H9 (cell line): Measurements from ENCODE around the gene TMC1. TPM values are rescaled to one million over a fixed set of nuclear protein-coding genes. Genes with fewer than 3 reads are reported as not detected.

ENCODE experiments used
- DNase-seq: peaks from one replicate; pipeline ENCODE4 v3.0.0-alpha.2; 2017
- H2AFZ ChIP-seq: one replicate; pipeline ENCODE4 v1.6.1; 2013; ENCODE audit warnings: mild to moderate bottlenecking, low read length, control low read depth, moderate library complexity
- H2AK5ac ChIP-seq: 2 replicates; pipeline ENCODE4 v1.6.1; 2013; ENCODE audit warnings: low read length, control low read depth, mixed read lengths; ENCODE audit not compliant: insufficient read length
- H2BK120ac ChIP-seq: one replicate; pipeline ENCODE4 v1.6.1; 2013; ENCODE audit warnings: low read depth, mild to moderate bottlenecking, low read length, control low read depth, inconsistent platforms; ENCODE audit not compliant: poor library complexity, severe bottlenecking
- H2BK12ac ChIP-seq: 2 replicates; pipeline ENCODE4 v1.6.1; 2013; ENCODE audit warnings: low read length, control low read depth, mixed read lengths, low read depth; ENCODE audit not compliant: insufficient read length
- H2BK15ac ChIP-seq: 2 replicates; pipeline ENCODE4 v1.6.1; 2013; ENCODE audit warnings: low read depth, low read length, control low read depth
- H2BK20ac ChIP-seq: one replicate; pipeline ENCODE4 v1.6.1; 2013; ENCODE audit warnings: low read depth, mild to moderate bottlenecking, low read length, control low read depth, inconsistent platforms; ENCODE audit not compliant: poor library complexity, severe bottlenecking
- H2BK5ac ChIP-seq: 2 replicates; pipeline ENCODE4 v1.6.1; 2013; ENCODE audit warnings: low read length, control low read depth, mixed read lengths; ENCODE audit not compliant: insufficient read length
- H3K14ac ChIP-seq: 2 replicates; pipeline ENCODE4 v1.6.1; 2013; ENCODE audit warnings: low read length, control low read depth; ENCODE audit not compliant: insufficient read depth
- H3K18ac ChIP-seq: 2 replicates; pipeline ENCODE4 v1.6.1; 2013; ENCODE audit warnings: low read depth, mild to moderate bottlenecking, mixed read lengths, low read length, control low read depth; ENCODE audit not compliant: insufficient read length
- H3K23ac ChIP-seq: 2 replicates; pipeline ENCODE4 v1.6.1; 2013; ENCODE audit warnings: low read length, control low read depth, mixed read lengths, low read depth; ENCODE audit not compliant: insufficient read length
- H3K23me2 ChIP-seq: 2 replicates; pipeline ENCODE4 v1.6.1; 2013; ENCODE audit warnings: low read depth, mild to moderate bottlenecking, mixed read lengths, low read length, control low read depth; ENCODE audit not compliant: insufficient read length, poor library complexity, severe bottlenecking
- H3K27ac ChIP-seq: 2 replicates; pipeline ENCODE4 v1.5.1; 2013; ENCODE audit warnings: low read length, control low read depth, mixed read lengths, low read depth; ENCODE audit not compliant: insufficient read length
- H3K27me3 ChIP-seq: 2 replicates; pipeline ENCODE4 v1.6.1; 2013; ENCODE audit warnings: low read length, control low read depth, inconsistent platforms; ENCODE audit not compliant: insufficient read depth
- H3K4ac ChIP-seq: 2 replicates; pipeline ENCODE4 v1.6.1; 2013; ENCODE audit warnings: low read depth, mild to moderate bottlenecking, control low read depth, inconsistent platforms, low read length, moderate library complexity
- H3K4me1 ChIP-seq: 2 replicates; pipeline ENCODE4 v1.6.1; 2013; ENCODE audit warnings: low read length, control low read depth, inconsistent platforms; ENCODE audit not compliant: insufficient read depth
- H3K4me2 ChIP-seq: 2 replicates; pipeline ENCODE4 v1.6.1; 2013; ENCODE audit warnings: low read length, control low read depth, mixed read lengths; ENCODE audit not compliant: insufficient read length, insufficient read depth
- H3K56ac ChIP-seq: 2 replicates; pipeline ENCODE4 v1.6.1; 2013; ENCODE audit warnings: low read depth, mild to moderate bottlenecking, mixed read lengths, low read length, control low read depth; ENCODE audit not compliant: insufficient read length
- H3K79me1 ChIP-seq: 2 replicates; pipeline ENCODE4 v1.6.1; 2013; ENCODE audit warnings: low read depth, mild to moderate bottlenecking, moderate library complexity, low read length, control low read depth, inconsistent platforms; ENCODE audit not compliant: insufficient read depth, poor library complexity, severe bottlenecking
- H3K79me2 ChIP-seq: 2 replicates; pipeline ENCODE4 v1.6.1; 2013; ENCODE audit warnings: low read length, control low read depth, inconsistent platforms; ENCODE audit not compliant: insufficient read depth
- H3K9ac ChIP-seq: 2 replicates; pipeline ENCODE4 v1.6.1; 2013; ENCODE audit warnings: low read length, control low read depth, mixed read lengths; ENCODE audit not compliant: insufficient read length; ENCODE audit errors: extremely low read depth
- H3K9me3 ChIP-seq: one replicate; pipeline ENCODE4 v1.6.1; 2013; ENCODE audit warnings: low read depth, low read length, inconsistent platforms; ENCODE audit not compliant: control insufficient read depth
- H3T11ph ChIP-seq: one replicate; pipeline ENCODE4 v1.6.1; 2013; ENCODE audit warnings: mild to moderate bottlenecking, low read length, control low read depth, inconsistent platforms
- H4K20me1 ChIP-seq: one replicate; pipeline ENCODE4 v1.6.1; 2013; ENCODE audit not compliant: control insufficient read depth, insufficient read length, insufficient read depth
- H4K5ac ChIP-seq: 2 replicates; pipeline ENCODE4 v1.6.1; 2013; ENCODE audit warnings: low read depth, mild to moderate bottlenecking, mixed read lengths, low read length, control low read depth; ENCODE audit not compliant: insufficient read length
- H4K8ac ChIP-seq: replicated peaks from 2 replicates; pipeline ENCODE4 v1.6.1; 2013; ENCODE audit warnings: low read length, control low read depth, mixed read lengths, low read depth; ENCODE audit not compliant: insufficient read length
- H4K91ac ChIP-seq: 2 replicates; pipeline ENCODE4 v1.6.1; 2013; ENCODE audit warnings: low read depth, mild to moderate bottlenecking, moderate library complexity, mixed read lengths, low read length, control low read depth; ENCODE audit not compliant: insufficient read length
- H3K27ac Mint-ChIP-seq, 3 experiments: 2 replicates in 2 of 3; 3 replicates in 1 of 3; pipeline ENCODE4 v1.8.0; 2020 to 2021; ENCODE audit warnings: mixed read lengths in 3 of 3, mild to moderate bottlenecking in 1 of 3, moderate library complexity in 1 of 3
- H3K27me3 Mint-ChIP-seq: 2 replicates; pipeline ENCODE4 v1.8.0; 2021; ENCODE audit warnings: low read depth, mild to moderate bottlenecking, moderate library complexity, mixed read lengths
- H3K36me3 Mint-ChIP-seq, 3 experiments: 2 replicates in 2 of 3; 3 replicates in 1 of 3; pipeline ENCODE4 v1.8.0; 2020 to 2021; ENCODE audit warnings: low read depth in 3 of 3, mixed read lengths in 3 of 3; ENCODE audit not compliant: insufficient read depth in 1 of 3
- H3K4me1 Mint-ChIP-seq, 2 experiments: 2 replicates each; pipeline ENCODE4 v1.8.0; 2020; ENCODE audit warnings: mixed read lengths in 2 of 2
- H3K4me3 Mint-ChIP-seq, 2 experiments: 2 replicates in 1 of 2; 3 replicates in 1 of 2; pipeline ENCODE4 v1.8.0; 2020 to 2021; ENCODE audit warnings: mild to moderate bottlenecking in 2 of 2, mixed read lengths in 2 of 2, moderate library complexity in 1 of 2
- H3K9me3 Mint-ChIP-seq, 2 experiments: 2 replicates in 1 of 2; 3 replicates in 1 of 2; pipeline ENCODE4 v1.8.0; 2020; ENCODE audit warnings: mild to moderate bottlenecking in 2 of 2, mixed read lengths in 2 of 2, moderate library complexity in 1 of 2
- WGBS: extraction: QIAGEN DNeasy Blood & Tissue Kit; methylation state at CpG from one replicate; pipeline ENCODE4 v1.1.7; 2013; ENCODE audit warnings: missing lambda C conversion rate, low lambda C conversion rate, mixed read lengths; ENCODE audit not compliant: insufficient read length; ENCODE audit errors: extremely low coverage; 5-methylcytosine and 5-hydroxymethylcytosine counted together
- total RNA-seq: library from RNA; stranded (reverse); gene quantifications from 2 replicates; pipeline ENCODE4 v1.2.1, GENCODE V29; 2021
- TF ChIP-seq, protein P1 (sequence below): fragments of 200-600 bp; sonication (generic); conservative IDR thresholded peaks from 3 replicates; pipeline ENCODE4 v1.8.0; 2021; ENCODE audit warnings: antibody characterized with exemption, mild to moderate bottlenecking

TMC1 gene
- total RNA-seq, 1 experiment from 2014 or later: 2.4 TPM

DNA sequence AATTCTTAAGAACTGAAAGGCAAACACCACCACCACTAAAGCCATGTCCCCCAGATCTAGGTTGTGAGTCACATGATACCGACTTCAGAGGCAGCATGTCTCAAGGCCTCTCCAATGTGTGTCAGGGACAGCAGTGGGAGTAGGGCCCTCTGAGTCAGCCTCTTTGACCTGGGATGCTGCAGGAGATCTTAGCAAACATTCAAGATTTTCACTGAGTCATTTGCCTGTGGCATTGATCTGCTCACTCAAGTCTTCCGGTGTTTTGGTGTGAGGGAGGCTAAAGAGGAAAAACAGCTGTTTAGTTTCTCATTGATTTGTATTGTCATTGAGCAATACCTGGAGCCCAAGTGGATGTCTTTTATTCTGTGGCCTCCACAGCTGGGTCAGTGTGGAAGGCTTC is 36.1 kb downstream of the TMC1 start:
- DNase-seq: no peak
- no peak overlapping the region for H3K27ac Mint-ChIP-seq
- peaks cover 7 to 10% of the 10 kb centered on the region in 2 experiments; a peak in 2 of 4 replicates for H3K4me1 Mint-ChIP-seq
- Histone ChIP-seq H3K4me1 (no peaks in the 10 kb centered on the region), H3K23me2 (no peaks in the 10 kb centered on the region), H3K18ac (no peak overlapping the region), H4K5ac (no peak overlapping the region), H3K9ac (no peak overlapping the region), H3T11ph (no peak overlapping the region), H3K4ac (no peak overlapping the region), H3K4me2 (no peak overlapping the region), H3K56ac (no peak overlapping the region), H3K9me3 (no peaks in the 10 kb centered on the region), H2BK120ac (no peak overlapping the region), H3K79me2 (no peaks in the 10 kb centered on the region), H2BK20ac (no peak overlapping the region), H2BK5ac (no peak overlapping the region), H4K20me1 (no peaks in the 10 kb centered on the region), H3K14ac (no peak overlapping the region), H3K23ac (no peak overlapping the region), H2BK15ac (no peak overlapping the region), H4K91ac (no peak overlapping the region), H2AFZ (no peak overlapping the region), H3K79me1 (no peaks in the 10 kb centered on the region), H3K27ac (no peak overlapping the region), H2BK12ac (no peak overlapping the region), H3K27me3 (no peaks in the 10 kb centered on the region), H2AK5ac (no peak overlapping the region), H4K8ac (no peak overlapping the region)
- H3K9me3 Mint-ChIP-seq: no peaks in the 10 kb centered on the region
- no peak overlapping the region for H3K4me3 Mint-ChIP-seq
- H3K36me3 Mint-ChIP-seq: no peaks in the 10 kb centered on the region
- WGBS: no CpG with 5 or more reads among the region's 2 CpGs
- TF ChIP-seq, protein P1, sequence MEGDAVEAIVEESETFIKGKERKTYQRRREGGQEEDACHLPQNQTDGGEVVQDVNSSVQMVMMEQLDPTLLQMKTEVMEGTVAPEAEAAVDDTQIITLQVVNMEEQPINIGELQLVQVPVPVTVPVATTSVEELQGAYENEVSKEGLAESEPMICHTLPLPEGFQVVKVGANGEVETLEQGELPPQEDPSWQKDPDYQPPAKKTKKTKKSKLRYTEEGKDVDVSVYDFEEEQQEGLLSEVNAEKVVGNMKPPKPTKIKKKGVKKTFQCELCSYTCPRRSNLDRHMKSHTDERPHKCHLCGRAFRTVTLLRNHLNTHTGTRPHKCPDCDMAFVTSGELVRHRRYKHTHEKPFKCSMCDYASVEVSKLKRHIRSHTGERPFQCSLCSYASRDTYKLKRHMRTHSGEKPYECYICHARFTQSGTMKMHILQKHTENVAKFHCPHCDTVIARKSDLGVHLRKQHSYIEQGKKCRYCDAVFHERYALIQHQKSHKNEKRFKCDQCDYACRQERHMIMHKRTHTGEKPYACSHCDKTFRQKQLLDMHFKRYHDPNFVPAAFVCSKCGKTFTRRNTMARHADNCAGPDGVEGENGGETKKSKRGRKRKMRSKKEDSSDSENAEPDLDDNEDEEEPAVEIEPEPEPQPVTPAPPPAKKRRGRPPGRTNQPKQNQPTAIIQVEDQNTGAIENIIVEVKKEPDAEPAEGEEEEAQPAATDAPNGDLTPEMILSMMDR: no peak
- no peaks in the 10 kb centered on the region for H3K27me3 Mint-ChIP-seq
